GM12878 (cell line): ENCODE data around the gene PPP1R18. TPM values are rescaled to one million over a fixed set of nuclear protein-coding genes. Genes with fewer than 3 reads are reported as not detected.

Source experiments
- DPF2 ChIP-seq: fragments of 450-650 bp; IDR thresholded peaks from 2 replicates; pipeline ENCODE4 v1.6.1; 2017; ENCODE audit warnings: mild to moderate bottlenecking
- EGR1 ChIP-seq, 2 experiments: IDR thresholded peaks; 1 replicate in 1 of 2; 2 replicates in 1 of 2; pipeline ENCODE4 v1.6.1; 2011 to 2012; ENCODE audit warnings: low read depth in 2 of 2, low read length in 2 of 2, borderline replicate concordance in 1 of 2, mild to moderate bottlenecking in 1 of 2, moderate library complexity in 1 of 2
- FOXK2 ChIP-seq: fragments of 450-650 bp; IDR thresholded peaks from 2 replicates; pipeline ENCODE4 v1.6.1; 2017; ENCODE audit warnings: mild to moderate bottlenecking, moderate library complexity
- IKZF1 ChIP-seq: fragments of 450-650 bp; conservative IDR thresholded peaks from 2 replicates; pipeline ENCODE4 v1.6.1; 2017; ENCODE audit warnings: antibody characterized with exemption, mild to moderate bottlenecking
- IRF4 ChIP-seq: IDR thresholded peaks from 2 replicates; pipeline ENCODE4 v1.6.1; 2011; ENCODE audit warnings: low read depth, low read length
- KAT2A ChIP-seq: conservative IDR thresholded peaks from 2 replicates; pipeline ENCODE4 v1.6.1; 2011; ENCODE audit warnings: low read depth, low read length; ENCODE audit not compliant: control insufficient read depth
- KDM1A ChIP-seq: fragments of 200-600 bp; sonication (generic); IDR thresholded peaks from 2 replicates; pipeline ENCODE4 v1.6.1; 2016; ENCODE audit warnings: borderline replicate concordance
- PML ChIP-seq: IDR thresholded peaks from 2 replicates; pipeline ENCODE4 v1.6.1; 2012; ENCODE audit warnings: low read length, inconsistent platforms
- SMARCA5 ChIP-seq: fragments of 450-650 bp; IDR thresholded peaks from 2 replicates; pipeline ENCODE4 v1.6.1; 2017; ENCODE audit warnings: mild to moderate bottlenecking
- SREBF1 ChIP-seq: IDR thresholded peaks from 2 replicates; pipeline ENCODE4 v1.6.1; 2012; ENCODE audit warnings: mild to moderate bottlenecking, low read length
- YY1 ChIP-seq: IDR thresholded peaks from 2 replicates; pipeline ENCODE4 v1.6.1; 2011; ENCODE audit warnings: low read depth, mild to moderate bottlenecking, low read length
- ZNF207 ChIP-seq: fragments of 450-650 bp; IDR thresholded peaks from 2 replicates; pipeline ENCODE4 v1.6.1; 2014; ENCODE audit warnings: antibody characterized with exemption, mild to moderate bottlenecking, borderline replicate concordance
- ZNF217 ChIP-seq: fragments of 450-650 bp; IDR thresholded peaks from 2 replicates; pipeline ENCODE4 v1.6.1; 2017; ENCODE audit warnings: antibody characterized with exemption, mild to moderate bottlenecking
- ZNF384 ChIP-seq: IDR thresholded peaks from 2 replicates; pipeline ENCODE4 v1.6.1; 2012; ENCODE audit warnings: low read depth, mild to moderate bottlenecking, low read length, improper control_type of control experiment, borderline replicate concordance
- polyA plus RNA-seq, 11 experiments: library from polyadenylated mRNA; depleted of rRNA in 4 of 11; unstranded in 6 of 11; stranded (reverse) in 5 of 11; fragments of >200 nt; fragmentation: Nextera tagmentation in 4 of 11; fragmentation: Illumina TruSeq in 1 of 11; extraction: Ambion mirVana in 4 of 11; extraction: Trizol in 1 of 11; gene quantifications; 1 replicate in 1 of 11; 2 replicates in 10 of 11; pipeline versions ENCODE4 v1.2.1 to v1.2.3, GENCODE V29; 2011 to 2016; ENCODE audit warnings: inconsistent platforms in 2 of 11, missing spikeins in 2 of 11, low read depth in 1 of 11
- total RNA-seq, 4 experiments: library from RNA; depleted of rRNA in 3 of 4; stranded (reverse); fragments of >200 nt in 3 of 4; fragmentation: Illumina TruSeq in 1 of 4; extraction: Trizol in 1 of 4; gene quantifications; 2 replicates each; pipeline versions ENCODE4 v1.2.1 to v1.2.3, GENCODE V29; 2013 to 2021
- TF ChIP-seq, protein P1 (sequence below): fragments of 450-650 bp; IDR thresholded peaks from 2 replicates; pipeline ENCODE4 v1.6.1; 2017; ENCODE audit warnings: low read depth, mild to moderate bottlenecking, moderate library complexity
- TF ChIP-seq, protein P2 (sequence below): fragments of 450-650 bp; IDR thresholded peaks from 2 replicates; pipeline ENCODE4 v1.6.1; 2017; ENCODE audit warnings: mild to moderate bottlenecking, moderate library complexity
- TF ChIP-seq, protein P3 (sequence below): fragments of 450-650 bp; IDR thresholded peaks from 2 replicates; pipeline ENCODE4 v1.6.1; 2016; ENCODE audit warnings: mild to moderate bottlenecking
- TF ChIP-seq, protein P4 (sequence below): fragments of 450-650 bp; formaldehyde crosslinking; IDR thresholded peaks from 2 replicates; pipeline ENCODE4 v1.5.0; 2022; ENCODE audit warnings: mild to moderate bottlenecking, missing genetic modification characterization

PPP1R18 gene
- total and polyA plus RNA-seq, 10 of the 15 experiments (the other 5 are each of a cell fraction or from before 2014, with no cell fraction given), result 21.0 to 119 (median 52.6) TPM

DNA sequence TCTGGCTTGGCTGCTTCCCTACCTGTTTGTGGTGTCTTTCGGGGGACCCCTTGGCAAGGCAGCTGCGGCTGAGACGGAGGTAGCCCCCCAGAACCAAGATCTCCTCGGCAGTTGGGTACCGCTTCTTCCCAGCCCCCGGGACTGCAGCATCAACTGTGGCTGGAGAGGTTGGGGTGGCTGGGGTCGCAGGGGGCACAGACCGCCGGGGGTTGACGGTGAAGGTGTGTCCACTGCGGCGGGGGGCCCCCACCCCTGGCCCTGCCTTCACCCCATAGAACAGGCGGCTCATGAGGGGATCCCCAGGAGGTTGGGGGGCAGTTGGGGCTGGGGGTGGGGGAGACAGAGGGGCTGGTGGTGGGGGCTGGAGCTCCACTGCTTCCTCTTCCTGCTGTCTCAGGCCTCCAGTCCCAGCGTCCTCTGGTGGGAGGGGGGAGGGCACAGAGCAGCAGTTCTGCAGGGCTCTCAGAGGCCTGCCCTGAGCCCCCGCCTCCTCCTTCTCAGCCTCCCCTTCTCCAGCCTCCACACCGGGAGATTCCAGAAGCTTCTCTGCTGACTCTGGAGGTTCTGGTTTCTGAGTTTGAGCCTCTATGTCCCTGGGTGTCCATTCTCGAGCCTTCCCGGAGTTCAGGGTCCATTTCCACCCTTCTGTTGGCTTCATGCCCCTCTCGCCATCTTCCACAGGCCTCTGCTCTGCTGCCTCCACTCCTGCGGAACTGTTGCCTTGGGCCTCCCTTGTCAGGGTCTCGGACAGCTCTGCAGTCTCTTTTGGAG lies 1.9 kb downstream of the PPP1R18 start (continued):
- TF ChIP-seq ZNF207 (no peak), SMARCA5 (no peak), FOXK2 (no peak), ZNF384 (no peak), YY1 (0 out of 2 replicates have a peak, but pooled peaks have one; percentile 7), ZNF217 (no peak), KAT2A (no peak), SREBF1 (no peak), KDM1A (no peak), IRF4 (0 out of 2 replicates have a peak, but pooled peaks have one; percentile 7), DPF2 (no peak), IKZF1 (0 out of 2 replicates have a peak, but pooled peaks have one; percentile 21), PML (no peak), EGR1 (IDR thresholded peaks at IDR 0.05; ENCODE audit: borderline replicate concordance in 1 of 2, low read depth in 2 of 2, low read length in 2 of 2) (peak in 1 of 2 experiments; percentile 30; a peak in 1 of 3 replicates)
- TF ChIP-seq, protein P1, sequence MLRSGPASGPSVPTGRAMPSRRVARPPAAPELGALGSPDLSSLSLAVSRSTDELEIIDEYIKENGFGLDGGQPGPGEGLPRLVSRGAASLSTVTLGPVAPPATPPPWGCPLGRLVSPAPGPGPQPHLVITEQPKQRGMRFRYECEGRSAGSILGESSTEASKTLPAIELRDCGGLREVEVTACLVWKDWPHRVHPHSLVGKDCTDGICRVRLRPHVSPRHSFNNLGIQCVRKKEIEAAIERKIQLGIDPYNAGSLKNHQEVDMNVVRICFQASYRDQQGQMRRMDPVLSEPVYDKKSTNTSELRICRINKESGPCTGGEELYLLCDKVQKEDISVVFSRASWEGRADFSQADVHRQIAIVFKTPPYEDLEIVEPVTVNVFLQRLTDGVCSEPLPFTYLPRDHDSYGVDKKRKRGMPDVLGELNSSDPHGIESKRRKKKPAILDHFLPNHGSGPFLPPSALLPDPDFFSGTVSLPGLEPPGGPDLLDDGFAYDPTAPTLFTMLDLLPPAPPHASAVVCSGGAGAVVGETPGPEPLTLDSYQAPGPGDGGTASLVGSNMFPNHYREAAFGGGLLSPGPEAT, result no peak; the same call in 1 of the 2 replicates
- TF ChIP-seq, protein P2, sequence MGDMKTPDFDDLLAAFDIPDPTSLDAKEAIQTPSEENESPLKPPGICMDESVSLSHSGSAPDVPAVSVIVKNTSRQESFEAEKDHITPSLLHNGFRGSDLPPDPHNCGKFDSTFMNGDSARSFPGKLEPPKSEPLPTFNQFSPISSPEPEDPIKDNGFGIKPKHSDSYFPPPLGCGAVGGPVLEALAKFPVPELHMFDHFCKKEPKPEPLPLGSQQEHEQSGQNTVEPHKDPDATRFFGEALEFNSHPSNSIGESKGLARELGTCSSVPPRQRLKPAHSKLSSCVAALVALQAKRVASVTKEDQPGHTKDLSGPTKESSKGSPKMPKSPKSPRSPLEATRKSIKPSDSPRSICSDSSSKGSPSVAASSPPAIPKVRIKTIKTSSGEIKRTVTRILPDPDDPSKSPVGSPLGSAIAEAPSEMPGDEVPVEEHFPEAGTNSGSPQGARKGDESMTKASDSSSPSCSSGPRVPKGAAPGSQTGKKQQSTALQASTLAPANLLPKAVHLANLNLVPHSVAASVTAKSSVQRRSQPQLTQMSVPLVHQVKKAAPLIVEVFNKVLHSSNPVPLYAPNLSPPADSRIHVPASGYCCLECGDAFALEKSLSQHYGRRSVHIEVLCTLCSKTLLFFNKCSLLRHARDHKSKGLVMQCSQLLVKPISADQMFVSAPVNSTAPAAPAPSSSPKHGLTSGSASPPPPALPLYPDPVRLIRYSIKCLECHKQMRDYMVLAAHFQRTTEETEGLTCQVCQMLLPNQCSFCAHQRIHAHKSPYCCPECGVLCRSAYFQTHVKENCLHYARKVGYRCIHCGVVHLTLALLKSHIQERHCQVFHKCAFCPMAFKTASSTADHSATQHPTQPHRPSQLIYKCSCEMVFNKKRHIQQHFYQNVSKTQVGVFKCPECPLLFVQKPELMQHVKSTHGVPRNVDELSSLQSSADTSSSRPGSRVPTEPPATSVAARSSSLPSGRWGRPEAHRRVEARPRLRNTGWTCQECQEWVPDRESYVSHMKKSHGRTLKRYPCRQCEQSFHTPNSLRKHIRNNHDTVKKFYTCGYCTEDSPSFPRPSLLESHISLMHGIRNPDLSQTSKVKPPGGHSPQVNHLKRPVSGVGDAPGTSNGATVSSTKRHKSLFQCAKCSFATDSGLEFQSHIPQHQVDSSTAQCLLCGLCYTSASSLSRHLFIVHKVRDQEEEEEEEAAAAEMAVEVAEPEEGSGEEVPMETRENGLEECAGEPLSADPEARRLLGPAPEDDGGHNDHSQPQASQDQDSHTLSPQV, result no peak
- TF ChIP-seq, protein P3, sequence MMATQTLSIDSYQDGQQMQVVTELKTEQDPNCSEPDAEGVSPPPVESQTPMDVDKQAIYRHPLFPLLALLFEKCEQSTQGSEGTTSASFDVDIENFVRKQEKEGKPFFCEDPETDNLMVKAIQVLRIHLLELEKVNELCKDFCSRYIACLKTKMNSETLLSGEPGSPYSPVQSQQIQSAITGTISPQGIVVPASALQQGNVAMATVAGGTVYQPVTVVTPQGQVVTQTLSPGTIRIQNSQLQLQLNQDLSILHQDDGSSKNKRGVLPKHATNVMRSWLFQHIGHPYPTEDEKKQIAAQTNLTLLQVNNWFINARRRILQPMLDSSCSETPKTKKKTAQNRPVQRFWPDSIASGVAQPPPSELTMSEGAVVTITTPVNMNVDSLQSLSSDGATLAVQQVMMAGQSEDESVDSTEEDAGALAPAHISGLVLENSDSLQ, result no peak
- TF ChIP-seq, protein P4, sequence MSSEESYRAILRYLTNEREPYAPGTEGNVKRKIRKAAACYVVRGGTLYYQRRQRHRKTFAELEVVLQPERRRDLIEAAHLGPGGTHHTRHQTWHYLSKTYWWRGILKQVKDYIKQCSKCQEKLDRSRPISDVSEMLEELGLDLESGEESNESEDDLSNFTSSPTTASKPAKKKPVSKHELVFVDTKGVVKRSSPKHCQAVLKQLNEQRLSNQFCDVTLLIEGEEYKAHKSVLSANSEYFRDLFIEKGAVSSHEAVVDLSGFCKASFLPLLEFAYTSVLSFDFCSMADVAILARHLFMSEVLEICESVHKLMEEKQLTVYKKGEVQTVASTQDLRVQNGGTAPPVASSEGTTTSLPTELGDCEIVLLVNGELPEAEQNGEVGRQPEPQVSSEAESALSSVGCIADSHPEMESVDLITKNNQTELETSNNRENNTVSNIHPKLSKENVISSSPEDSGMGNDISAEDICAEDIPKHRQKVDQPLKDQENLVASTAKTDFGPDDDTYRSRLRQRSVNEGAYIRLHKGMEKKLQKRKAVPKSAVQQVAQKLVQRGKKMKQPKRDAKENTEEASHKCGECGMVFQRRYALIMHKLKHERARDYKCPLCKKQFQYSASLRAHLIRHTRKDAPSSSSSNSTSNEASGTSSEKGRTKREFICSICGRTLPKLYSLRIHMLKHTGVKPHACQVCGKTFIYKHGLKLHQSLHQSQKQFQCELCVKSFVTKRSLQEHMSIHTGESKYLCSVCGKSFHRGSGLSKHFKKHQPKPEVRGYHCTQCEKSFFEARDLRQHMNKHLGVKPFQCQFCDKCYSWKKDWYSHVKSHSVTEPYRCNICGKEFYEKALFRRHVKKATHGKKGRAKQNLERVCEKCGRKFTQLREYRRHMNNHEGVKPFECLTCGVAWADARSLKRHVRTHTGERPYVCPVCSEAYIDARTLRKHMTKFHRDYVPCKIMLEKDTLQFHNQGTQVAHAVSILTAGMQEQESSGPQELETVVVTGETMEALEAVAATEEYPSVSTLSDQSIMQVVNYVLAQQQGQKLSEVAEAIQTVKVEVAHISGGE (CRISPR knock-in tag), result no peak
